Measurements from ENCODE around the gene TEX30.

The TEX30 gene

DNA sequence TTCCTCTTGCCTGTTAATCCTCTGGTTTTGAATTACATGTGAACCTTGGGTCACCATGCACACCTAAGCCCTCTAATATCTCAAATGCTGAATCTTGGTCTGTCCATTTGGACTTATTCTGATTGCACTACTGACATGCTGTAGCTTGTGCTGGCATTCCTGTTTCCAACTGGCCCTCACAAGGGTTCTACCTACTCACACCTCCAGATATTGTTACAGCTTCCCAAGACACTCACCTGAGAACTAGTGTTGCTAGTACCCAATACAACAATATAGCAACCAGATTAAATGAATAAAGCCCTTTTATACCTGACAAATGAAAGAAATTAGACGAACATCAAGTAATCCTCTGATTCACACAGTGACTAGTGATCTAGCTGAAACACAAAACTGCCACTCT is 16.6 kb downstream of the TEX30 start:
- Histone ChIP-seq H3K79me2 (ENCODE audit: low read length) (no peaks in the 10 kb centered on the region), H2AFZ (ENCODE audit: low read depth, low read length) (no peak overlapping the region), H3K4me1 (ENCODE audit: low read length) (no peaks in the 10 kb centered on the region), H3K4me3 (ENCODE audit: low read length) (no peak overlapping the region), H3K9me3 (ENCODE audit: insufficient read depth, low read length) (no peaks in the 10 kb centered on the region), H3K4me2 (ENCODE audit: low read length) (no peak overlapping the region), H3K9ac (ENCODE audit: low read length) (no peak overlapping the region), H3K27me3 (ENCODE audit: low read depth, low read length) (no peaks in the 10 kb centered on the region), H3K27ac (ENCODE audit: low read length) (no peak overlapping the region), H4K20me1 (ENCODE audit: insufficient read depth, low read length) (no peaks in the 10 kb centered on the region), H3K36me3 (replicated peaks; ENCODE audit: low read depth, low read length) (no peaks in the 10 kb centered on the region)
- no peak for TF ChIP-seq EZH2phosphoT487 (IDR thresholded peaks at IDR 0.05; ENCODE audit: low read depth)
- TF ChIP-seq, protein P1, sequence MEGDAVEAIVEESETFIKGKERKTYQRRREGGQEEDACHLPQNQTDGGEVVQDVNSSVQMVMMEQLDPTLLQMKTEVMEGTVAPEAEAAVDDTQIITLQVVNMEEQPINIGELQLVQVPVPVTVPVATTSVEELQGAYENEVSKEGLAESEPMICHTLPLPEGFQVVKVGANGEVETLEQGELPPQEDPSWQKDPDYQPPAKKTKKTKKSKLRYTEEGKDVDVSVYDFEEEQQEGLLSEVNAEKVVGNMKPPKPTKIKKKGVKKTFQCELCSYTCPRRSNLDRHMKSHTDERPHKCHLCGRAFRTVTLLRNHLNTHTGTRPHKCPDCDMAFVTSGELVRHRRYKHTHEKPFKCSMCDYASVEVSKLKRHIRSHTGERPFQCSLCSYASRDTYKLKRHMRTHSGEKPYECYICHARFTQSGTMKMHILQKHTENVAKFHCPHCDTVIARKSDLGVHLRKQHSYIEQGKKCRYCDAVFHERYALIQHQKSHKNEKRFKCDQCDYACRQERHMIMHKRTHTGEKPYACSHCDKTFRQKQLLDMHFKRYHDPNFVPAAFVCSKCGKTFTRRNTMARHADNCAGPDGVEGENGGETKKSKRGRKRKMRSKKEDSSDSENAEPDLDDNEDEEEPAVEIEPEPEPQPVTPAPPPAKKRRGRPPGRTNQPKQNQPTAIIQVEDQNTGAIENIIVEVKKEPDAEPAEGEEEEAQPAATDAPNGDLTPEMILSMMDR (IDR thresholded peaks at IDR 0.05; ENCODE audit: low read depth, low read length): no peak

DNA sequence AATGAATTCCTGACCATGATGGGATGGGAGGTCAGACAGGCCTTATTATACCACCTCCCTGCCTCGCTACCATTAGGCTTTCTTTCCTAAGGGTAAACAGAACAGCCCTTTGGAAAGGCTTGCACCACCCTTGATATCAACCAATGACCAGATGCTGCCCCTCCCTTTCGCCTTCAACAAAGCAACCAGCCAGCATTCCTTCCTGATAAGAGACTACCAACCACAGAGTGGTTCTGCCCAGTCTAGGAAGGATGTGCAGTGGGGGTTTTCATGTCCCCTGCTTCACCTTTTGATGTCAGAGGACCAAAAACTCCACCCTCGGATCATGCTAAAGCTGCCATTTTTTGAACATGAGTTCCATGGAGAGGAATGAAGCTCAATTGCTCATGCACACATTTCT is 21.7 kb downstream of the TEX30 start:
- Histone ChIP-seq H3K9me3 (ENCODE audit: insufficient read depth, low read length) (no peaks in the 10 kb centered on the region), H3K27ac (ENCODE audit: low read length) (no peak overlapping the region), H3K36me3 (replicated peaks; ENCODE audit: low read depth, low read length) (peaks cover 3% of the 10 kb centered on the region), H3K9ac (ENCODE audit: low read length) (no peak overlapping the region), H3K4me1 (ENCODE audit: low read length) (no peaks in the 10 kb centered on the region), H4K20me1 (ENCODE audit: insufficient read depth, low read length) (no peaks in the 10 kb centered on the region), H2AFZ (ENCODE audit: low read depth, low read length) (no peak overlapping the region), H3K4me2 (ENCODE audit: low read length) (no peak overlapping the region), H3K27me3 (ENCODE audit: low read depth, low read length) (no peaks in the 10 kb centered on the region), H3K4me3 (ENCODE audit: low read length) (no peak overlapping the region), H3K79me2 (ENCODE audit: low read length) (no peaks in the 10 kb centered on the region)
- TF ChIP-seq EZH2phosphoT487 (IDR thresholded peaks at IDR 0.05; ENCODE audit: low read depth): no peak
- TF ChIP-seq, protein P1 (IDR thresholded peaks at IDR 0.05; ENCODE audit: low read depth, low read length): no peak

DNA sequence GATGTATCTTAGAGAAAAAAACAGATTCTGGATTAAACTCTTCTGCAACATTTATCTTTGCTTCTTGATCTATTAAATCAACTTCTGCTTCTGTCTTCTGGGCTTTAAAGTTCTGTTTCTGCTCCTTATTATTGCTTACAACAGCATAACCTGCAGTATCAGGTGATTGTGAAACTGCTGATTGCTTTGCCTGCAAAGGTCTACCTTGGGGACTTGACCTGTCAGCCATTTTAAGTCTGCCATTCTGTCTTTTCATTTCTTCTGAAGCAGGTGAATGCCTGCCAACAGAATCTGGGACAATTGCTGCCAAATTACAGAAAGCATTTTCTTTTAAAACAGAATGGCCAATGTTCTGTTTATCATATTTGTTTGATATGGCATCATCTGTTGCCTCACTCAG is 31.1 kb downstream of the TEX30 start:
- Histone ChIP-seq H2AFZ (ENCODE audit: low read depth, low read length) (no peak overlapping the region), H3K4me1 (ENCODE audit: low read length) (no peaks in the 10 kb centered on the region), H3K36me3 (replicated peaks; ENCODE audit: low read depth, low read length) (no peaks in the 10 kb centered on the region), H3K4me2 (ENCODE audit: low read length) (no peak overlapping the region), H3K4me3 (ENCODE audit: low read length) (no peak overlapping the region), H3K27me3 (ENCODE audit: low read depth, low read length) (peaks cover 37% of the 10 kb centered on the region; the same call in 1 of the 2 replicates), H3K9ac (ENCODE audit: low read length) (no peak overlapping the region), H3K27ac (ENCODE audit: low read length) (no peak overlapping the region), H4K20me1 (ENCODE audit: insufficient read depth, low read length) (no peaks in the 10 kb centered on the region), H3K9me3 (ENCODE audit: insufficient read depth, low read length) (peaks cover 8% of the 10 kb centered on the region), H3K79me2 (ENCODE audit: low read length) (no peaks in the 10 kb centered on the region)
- TF ChIP-seq, protein P1 (IDR thresholded peaks at IDR 0.05; ENCODE audit: low read depth, low read length): no peak
- no peak for TF ChIP-seq EZH2phosphoT487 (IDR thresholded peaks at IDR 0.05; ENCODE audit: low read depth)

DNA sequence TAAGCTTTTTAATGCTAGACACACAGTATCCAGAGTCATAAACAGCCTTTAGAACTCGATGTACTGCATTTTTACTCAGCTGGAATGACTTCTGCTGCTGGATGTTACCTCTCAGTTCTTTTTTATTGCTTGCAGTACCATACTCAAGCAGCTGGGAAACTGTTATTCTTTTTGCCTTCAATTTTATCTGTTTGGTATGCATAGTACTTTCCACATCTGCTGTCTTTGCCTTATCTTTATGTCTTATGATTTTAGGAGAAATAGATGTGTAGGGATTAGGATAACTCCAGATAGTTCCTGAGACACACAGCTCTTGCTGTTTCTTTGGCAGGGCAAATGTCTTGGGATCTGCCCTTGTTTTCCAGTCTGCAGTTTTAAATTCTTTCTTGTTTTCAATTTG is 31.5 kb downstream of the TEX30 start:
- no peak overlapping the region for H3K4me3 ChIP-seq (ENCODE audit: low read length)

More for the DNA sequence above, 31.5 kb downstream of the TEX30 start:
- Histone ChIP-seq H3K4me1 (ENCODE audit: low read length) (no peaks in the 10 kb centered on the region), H2AFZ (ENCODE audit: low read depth, low read length) (no peak overlapping the region), H3K9me3 (ENCODE audit: insufficient read depth, low read length) (peaks cover 8% of the 10 kb centered on the region), H3K79me2 (ENCODE audit: low read length) (no peaks in the 10 kb centered on the region), H4K20me1 (ENCODE audit: insufficient read depth, low read length) (no peaks in the 10 kb centered on the region), H3K27me3 (ENCODE audit: low read depth, low read length) (peaks cover 40% of the 10 kb centered on the region; the same call in 1 of the 2 replicates), H3K4me2 (ENCODE audit: low read length) (no peak overlapping the region), H3K27ac (ENCODE audit: low read length) (no peak overlapping the region), H3K9ac (ENCODE audit: low read length) (no peak overlapping the region), H3K36me3 (replicated peaks; ENCODE audit: low read depth, low read length) (no peaks in the 10 kb centered on the region)
- TF ChIP-seq, protein P1 (IDR thresholded peaks at IDR 0.05; ENCODE audit: low read depth, low read length): no peak
- no peak for TF ChIP-seq EZH2phosphoT487 (IDR thresholded peaks at IDR 0.05; ENCODE audit: low read depth)

All from OCI-LY3 (cell line).